Measurements from ENCODE around the gene MYO15B. TPM values are rescaled to one million over a fixed set of nuclear protein-coding genes. Genes with fewer than 3 reads are reported as not detected.

Gene MYO15B
- 27.2 and 87.8 TPM in 2 replicates for total RNA-seq
- 10.2 and 15.7 TPM in 2 replicates for polyA plus RNA-seq
- polyA plus RNA-seq (2011; cell fraction: cytosol; rRNA removed), result 2.3 and 3.0 TPM in 2 replicates
- polyA plus RNA-seq (2011; cell fraction: nucleus; rRNA removed), result 99.7 and 146 TPM in 2 replicates
- 13.4 and 34.4 TPM in 2 replicates for polyA plus RNA-seq (2012)
- 12.9 and 19.1 TPM in 2 replicates for polyA minus RNA-seq
- polyA minus RNA-seq (2011; cell fraction: cytosol; rRNA and poly(A)+ RNA removed), result 5.0 TPM
- 28.0 and 48.1 TPM in 2 replicates for polyA minus RNA-seq (2011; cell fraction: nucleus; rRNA and poly(A)+ RNA removed)
- percentile 47 among the genes with signal in this experiment for Bru-seq, nascent RNA
- BruChase-seq, experiment 1, labeled RNA remaining after a 6-hour chase, result percentile 40 among the genes with signal in this experiment
- percentile 34 among the genes with signal in this experiment for BruChase-seq, experiment 2, labeled RNA remaining after a 2-hour chase
- long read RNA-seq, partial matches to known transcripts, result 2 of 6 reads
- long read RNA-seq, other reads (novel, unspliced or antisense), result 4 of 6 reads

- TF ChIP-seq, protein P1, sequence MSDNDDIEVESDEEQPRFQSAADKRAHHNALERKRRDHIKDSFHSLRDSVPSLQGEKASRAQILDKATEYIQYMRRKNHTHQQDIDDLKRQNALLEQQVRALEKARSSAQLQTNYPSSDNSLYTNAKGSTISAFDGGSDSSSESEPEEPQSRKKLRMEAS (IDR thresholded peaks at IDR 0.05; ENCODE audit: insufficient read depth, insufficient read length), result no peak
- TF ChIP-seq JUN (IDR thresholded peaks at IDR 0.05; ENCODE audit: borderline replicate concordance, insufficient read depth, insufficient read length, low read depth) (no peak), CTCF (IDR thresholded peaks at IDR 0.05; ENCODE audit: extremely low read depth in 1 of 2, insufficient read depth in 1 of 2, low read depth in 1 of 2, low read length in 2 of 2) (peak; percentile 45 to 49), POLR2AphosphoS5 (IDR thresholded peaks at IDR 0.05; ENCODE audit: insufficient read depth, low read depth, low read length) (peak; percentile 47), POLR2A (IDR thresholded peaks at IDR 0.05; ENCODE audit: low read depth, low read length) (peak; percentile 54), MYC (IDR thresholded peaks at IDR 0.05; ENCODE audit: low read depth, low read length) (no peak), EZH2 (IDR thresholded peaks at IDR 0.05; ENCODE audit: borderline replicate concordance, low read depth, low read length, severe bottlenecking) (no peak), GATA2 (IDR thresholded peaks at IDR 0.05; ENCODE audit: insufficient read depth, insufficient read length, low read depth, low read length) (no peak), FOS (IDR thresholded peaks at IDR 0.05; ENCODE audit: borderline replicate concordance, insufficient read depth, low read length) (no peak)
- BruUV-seq (replicated peaks), result no TSS peak
- FAIRE-seq, result peak; percentile 76
- CTCF ChIA-PET, result interaction anchor here (0.6 to 1.4 kb wide), 12 partner anchors 10 to 160 kb away, joined by 3 to 13 read pairs (median 4); partner anchors contain the start of gene TSEN54
- H3K36me3 ChIP-seq (ENCODE audit: control insufficient read depth in 2 of 2, extremely low read depth in 1 of 2, insufficient read depth in 2 of 2, low read length in 2 of 2), result no peaks in the 10 kb centered on the region
- intact Hi-C loops (cut with micrococcal nuclease), result loop anchor here (2.0 kb wide), 1 partner anchor 63 kb away; the partner anchor contains the start of gene LLGL2
- H3K4me3 ChIP-seq (replicated peaks in 1 of 3; ENCODE audit: insufficient read depth in 1 of 3, low read depth in 1 of 3, low read length in 3 of 3), result peak within 1 kb of the TSS; percentile 42 to 56 (median 55)
- no peaks in the 10 kb centered on the region for H3K79me2 ChIP-seq (ENCODE audit: control insufficient read depth, insufficient read depth, low read length)
- H3K27ac ChIP-seq (ENCODE audit: insufficient read depth, low read depth, low read length), result peak within 1 kb of the TSS; percentile 68
- POLR2A ChIA-PET, result no interaction called here
- dilution Hi-C loops (cut with MboI; ENCODE audit: extremely low pct_ligation_motif_present, low sequenced_read_pairs), result no loop called here
- peak within 1 kb of the TSS; percentile 54 for H3K4me2 ChIP-seq (ENCODE audit: insufficient read depth, low read length)
- peaks cover 3% of the 10 kb centered on the region for H3K4me1 ChIP-seq (ENCODE audit: control insufficient read depth, extremely low read depth, insufficient read depth, low read length)
- no peaks in the 10 kb centered on the region for H3K27me3 ChIP-seq (ENCODE audit: control insufficient read depth in 2 of 2, insufficient read depth in 2 of 2, low read length in 2 of 2)
- peak within 1 kb of the TSS; percentile 75 for H3K9ac ChIP-seq (replicated peaks; ENCODE audit: extremely low read depth, insufficient read depth, low read length)
- no peaks in the 10 kb centered on the region for H3K9me1 ChIP-seq (replicated peaks; ENCODE audit: control insufficient read depth, extremely low read depth, insufficient read depth, low read length)
- H4K20me1 ChIP-seq (replicated peaks; ENCODE audit: control insufficient read depth, extremely low read depth, insufficient read depth, low read length), result no peaks in the 10 kb centered on the region
- peak within 1 kb of the TSS; percentile 95 for H2AFZ ChIP-seq (ENCODE audit: low read depth, low read length)
- no peaks in the 10 kb centered on the region for H3K9me3 ChIP-seq (replicated peaks; ENCODE audit: control insufficient read depth, insufficient read depth, low read length)
- peak; percentile 40 for DNase-seq (ENCODE audit: low read depth, low spot score)
Measured at GRCh38 chr17:75587675-75588595, at the start of gene MYO15B. TSS of gene MYO15B (plus strand) at chr17:75587800. CDS start at chr17:75588058, 258 bp downstream.
